Activated CD4-positive, alpha-beta T cell treated with anti-CD3 and anti-CD28 coated beads, Interleukin-10, Interleukin-2, amounts not matched to agents 100 ng/mL and 50 ng/mL, durations not matched to agents 16 hours and 8 hours (primary cell): Measurements from ENCODE around the gene CD209.

ENCODE experiments used
- DNase-seq: peaks from one replicate; pipeline ENCODE4 v3.0.0-alpha.2; 2020

CD209 gene

DNA sequence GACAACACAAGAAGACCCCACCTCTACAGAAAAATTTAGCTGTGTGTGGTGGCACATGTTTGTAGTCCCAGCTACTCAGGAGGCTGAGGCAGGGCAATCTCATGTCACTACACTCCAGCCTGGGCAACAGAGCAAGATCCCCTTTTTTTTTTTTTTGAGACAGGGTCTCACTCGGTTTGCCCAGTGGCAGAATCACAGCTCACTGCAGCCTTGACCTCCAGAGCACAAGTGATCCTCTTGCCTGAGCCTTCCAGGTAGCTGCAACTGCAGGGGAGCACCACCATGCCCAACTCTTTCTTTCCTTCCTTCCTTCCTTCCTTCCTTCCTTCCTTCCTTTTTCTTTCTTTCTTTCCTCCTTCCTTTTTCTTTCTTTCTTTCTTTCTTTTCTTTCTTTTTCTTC is 11.2 kb downstream of the CD209 start:
- DNase-seq: no peak

DNA sequence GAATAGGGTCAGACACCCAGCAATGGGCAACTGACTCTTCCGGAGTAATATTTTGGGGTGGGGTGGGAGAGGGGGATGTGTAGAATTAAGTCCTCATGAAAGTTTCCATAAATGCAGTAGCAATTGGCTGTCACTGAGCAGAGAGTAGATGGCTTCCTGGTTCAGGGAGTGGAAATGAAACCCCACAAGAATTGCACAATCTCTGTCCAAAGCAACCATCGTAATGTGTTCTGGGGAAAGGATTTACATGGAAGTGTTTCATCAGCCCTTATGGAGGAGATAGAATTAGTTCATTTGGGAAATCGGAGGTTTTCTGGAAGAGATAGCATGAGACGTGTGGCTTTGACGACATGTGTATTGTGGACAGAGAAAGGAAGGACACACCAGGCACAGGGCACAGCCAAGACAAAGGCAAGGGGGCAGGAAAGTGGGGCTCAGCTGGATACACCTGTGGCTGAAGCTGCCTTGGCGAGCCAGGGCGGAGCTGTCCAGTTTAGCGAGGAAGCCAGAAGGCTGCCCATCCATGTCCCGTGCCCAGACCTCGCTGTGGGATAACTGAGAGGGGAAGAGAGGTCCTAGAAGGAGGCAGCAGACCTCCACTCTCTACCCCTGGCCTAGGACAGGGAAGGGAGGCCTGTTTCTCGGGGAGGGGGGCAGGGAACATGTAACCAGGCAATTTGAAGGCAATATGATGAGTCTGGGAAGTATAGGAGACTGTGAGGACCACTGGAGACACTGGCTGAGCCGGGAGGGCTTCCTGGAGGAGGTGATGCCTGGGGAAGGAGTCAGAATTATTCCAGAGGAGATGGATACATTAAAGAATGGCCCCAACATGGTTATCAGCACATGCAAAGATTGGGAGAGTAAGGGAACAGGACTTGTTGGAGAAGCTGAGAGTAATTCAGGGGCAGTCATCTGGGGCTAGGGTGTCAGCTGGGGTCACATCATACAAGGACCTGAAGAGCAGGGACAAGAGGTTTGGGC is 12.8 kb downstream of the CD209 start:
- DNase-seq: no peak

DNA sequence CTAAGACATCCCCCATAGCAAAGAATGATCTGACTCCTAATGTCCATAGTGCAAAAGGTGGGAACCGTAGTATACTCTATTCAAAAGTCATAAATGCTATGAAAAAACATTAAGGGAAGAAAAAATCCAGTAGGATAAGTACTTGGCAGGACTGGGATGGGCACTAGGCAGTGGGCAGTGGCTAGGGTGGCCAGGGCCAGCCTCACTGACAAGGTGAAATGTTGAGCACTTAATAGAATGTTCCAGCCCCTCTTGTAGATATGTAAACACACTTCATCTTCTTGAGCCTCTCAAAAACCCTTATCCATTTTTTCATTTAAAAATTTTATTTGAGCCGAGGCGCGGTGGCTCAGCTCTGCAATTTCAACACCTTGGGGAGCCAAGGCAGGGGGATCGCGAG is 14.0 kb downstream of the CD209 start:
- DNase-seq: no peak

DNA sequence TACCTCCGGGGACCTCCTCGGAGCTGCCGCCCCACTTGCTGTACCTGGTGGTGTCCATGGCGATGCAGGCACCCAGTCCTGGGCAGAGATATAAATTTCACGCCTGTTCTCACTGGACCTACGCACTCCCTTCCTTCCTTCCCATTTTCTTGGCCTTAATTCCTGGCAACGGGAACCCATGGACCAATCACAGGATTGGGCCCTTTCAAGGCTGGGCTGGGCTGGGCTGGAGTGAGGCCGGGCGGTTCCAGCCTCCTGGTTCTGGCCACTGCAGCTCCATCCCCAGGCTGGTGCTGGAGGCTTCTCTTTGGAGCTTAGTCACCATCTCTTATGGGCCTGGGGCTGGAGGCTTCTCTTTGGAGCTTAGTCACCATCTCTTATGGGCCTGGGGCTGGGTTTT is 15.3 kb downstream of the CD209 start, which contains the start of gene CLEC4G:
Gene CLEC4G (minus strand): TSS at position 66 of the 400 bp plus-strand sequence. CDS start 8 bp downstream, at position 58.
- DNase-seq: no peak

DNA sequence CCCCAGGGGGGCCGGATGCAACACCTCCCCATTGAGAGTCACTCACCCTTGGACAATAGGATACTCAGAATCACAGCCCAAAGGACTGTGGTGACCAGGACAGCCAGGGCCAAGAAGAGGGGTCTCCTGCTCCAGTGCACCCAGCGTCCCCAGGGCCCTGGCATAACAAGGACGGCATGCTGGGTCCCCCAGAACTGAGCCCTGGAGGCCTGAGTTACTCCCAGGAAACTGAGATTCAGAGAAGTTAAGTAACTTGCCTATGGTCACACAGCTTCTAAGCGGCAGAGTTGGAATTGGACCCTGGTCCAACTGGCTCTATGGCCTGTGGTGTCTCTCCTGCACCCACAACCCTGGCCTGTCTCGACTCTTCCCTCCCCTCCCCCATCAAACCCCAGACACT is 15.7 kb downstream of the CD209 start:
- DNase-seq: no peak

DNA sequence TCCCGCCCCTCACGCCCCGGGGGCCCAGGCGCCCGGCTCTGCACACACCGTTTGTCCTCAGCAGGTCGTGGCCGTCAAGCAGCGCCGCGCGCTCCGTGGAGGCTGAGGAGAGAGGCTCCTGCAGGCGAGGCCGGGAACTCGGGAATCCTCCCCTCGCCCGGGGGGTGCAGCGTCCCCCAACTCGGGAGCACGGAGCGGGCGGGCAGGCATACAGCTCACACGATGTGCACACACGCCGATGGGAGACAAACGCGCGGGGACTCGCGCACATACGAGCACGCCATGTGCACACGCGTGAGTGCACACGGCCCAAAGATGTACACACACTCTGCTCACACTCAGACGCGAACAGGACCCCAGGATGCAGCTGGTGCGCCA is 16.1 kb downstream of the CD209 start:
- no peak for DNase-seq

DNA sequence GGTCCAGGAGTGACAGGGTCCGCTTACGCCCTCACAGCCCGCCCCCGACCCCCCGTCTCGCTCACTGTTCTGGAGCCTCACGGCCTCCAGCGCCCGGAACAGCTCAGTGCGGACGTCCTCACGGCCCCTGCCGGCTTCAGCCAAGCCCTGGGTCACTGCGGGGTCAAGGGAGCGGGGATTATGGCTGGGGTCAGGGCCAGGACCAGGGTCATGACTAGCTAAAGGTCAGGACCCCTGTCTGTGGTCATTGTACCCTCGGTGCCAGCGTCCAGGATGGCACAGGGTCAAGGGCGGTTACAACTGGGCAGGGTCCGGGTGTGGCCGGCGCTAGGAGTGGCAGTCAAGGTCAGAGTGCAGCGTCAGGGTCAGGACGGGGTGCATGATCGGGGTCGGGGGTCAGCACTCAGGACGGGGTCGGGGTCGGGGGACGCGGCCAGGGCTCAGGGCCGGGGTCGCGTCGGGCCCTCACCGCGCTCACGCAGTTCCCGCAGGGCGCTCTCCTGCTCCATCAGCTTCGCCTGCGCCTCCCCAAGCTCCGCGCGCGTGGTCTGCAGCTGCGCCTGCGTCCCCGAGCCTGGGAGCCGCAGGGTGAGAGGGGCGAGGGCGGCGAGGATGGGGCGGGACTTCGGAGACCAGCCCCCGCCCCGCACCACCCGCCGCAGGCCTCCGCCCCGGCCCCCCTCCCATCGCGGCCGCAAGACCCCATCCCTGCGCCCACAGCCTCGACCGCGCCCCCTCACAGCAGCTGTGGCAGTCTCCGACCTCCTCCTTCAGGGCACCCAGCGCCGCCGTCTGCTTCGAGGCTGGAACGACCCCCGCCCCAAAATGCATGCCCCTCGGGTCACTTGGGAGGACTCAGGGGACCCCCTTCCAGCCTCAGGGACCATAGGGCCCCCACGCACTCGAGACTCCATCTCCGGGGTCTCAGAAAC is 16.8 kb downstream of the CD209 start:
- DNase-seq: no peak

DNA sequence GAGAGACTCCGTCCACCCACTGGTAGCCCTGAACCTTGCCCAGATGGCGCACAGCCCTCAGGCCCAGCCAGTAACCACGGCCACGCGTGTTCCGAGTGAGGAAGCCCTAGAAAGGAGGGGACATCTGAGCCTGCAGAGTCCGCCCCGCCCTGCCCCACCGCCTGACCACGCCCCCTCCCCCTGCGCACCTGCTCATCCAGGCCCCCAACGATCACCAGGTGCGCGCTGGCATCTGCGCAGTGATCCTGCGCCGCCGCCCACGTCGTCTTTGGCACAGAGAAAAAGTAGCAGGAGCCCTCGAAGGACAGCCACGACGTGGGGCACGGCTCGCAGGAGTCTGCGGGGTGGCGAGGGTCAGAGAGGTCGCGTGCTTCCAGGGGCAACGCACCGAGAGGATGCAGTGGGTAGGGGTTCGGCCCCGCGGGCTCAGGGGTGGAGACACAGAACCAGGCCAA is 17.5 kb downstream of the CD209 start:
- DNase-seq: no peak

DNA sequence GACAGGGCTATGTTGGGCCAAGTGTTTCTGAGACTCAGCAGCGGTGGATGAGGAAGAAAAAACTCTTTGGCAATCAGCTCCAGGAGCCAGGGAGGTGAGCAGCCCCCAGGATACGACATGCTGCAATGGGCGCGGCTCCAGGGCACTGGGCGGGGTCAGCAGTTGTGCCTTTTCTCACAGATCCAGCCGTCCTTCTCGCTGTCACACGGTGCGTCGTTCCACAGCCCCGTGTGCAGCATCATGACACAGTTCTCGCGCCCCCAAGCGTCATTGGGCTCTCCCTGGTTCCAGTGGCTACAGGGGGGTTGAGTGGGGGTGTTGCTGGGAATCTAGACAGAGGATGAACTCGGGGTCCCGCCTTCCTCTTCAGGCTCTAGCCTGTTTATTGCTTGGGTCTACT is 18.1 kb downstream of the CD209 start:
- no peak for DNase-seq

DNA sequence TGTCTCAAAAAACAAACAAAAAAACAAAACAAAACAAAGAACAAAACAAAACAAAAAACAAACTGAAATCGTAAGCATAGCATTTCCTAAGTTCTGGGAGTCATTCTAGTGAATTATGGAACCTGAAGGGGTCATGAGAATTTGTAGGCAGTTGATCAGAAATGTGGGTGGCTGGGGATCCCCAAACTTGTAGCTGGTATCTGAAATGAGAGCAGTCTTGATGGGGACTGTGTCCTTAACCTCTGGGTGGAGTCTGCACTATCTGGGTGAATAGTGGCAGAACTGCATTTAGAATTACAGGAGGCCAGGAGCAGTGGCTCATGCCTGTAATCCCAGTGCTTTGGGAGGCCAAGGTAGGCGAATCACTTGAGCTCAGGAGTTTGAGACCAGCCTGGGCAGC is 21.5 kb downstream of the CD209 start:
- no peak for DNase-seq

DNA sequence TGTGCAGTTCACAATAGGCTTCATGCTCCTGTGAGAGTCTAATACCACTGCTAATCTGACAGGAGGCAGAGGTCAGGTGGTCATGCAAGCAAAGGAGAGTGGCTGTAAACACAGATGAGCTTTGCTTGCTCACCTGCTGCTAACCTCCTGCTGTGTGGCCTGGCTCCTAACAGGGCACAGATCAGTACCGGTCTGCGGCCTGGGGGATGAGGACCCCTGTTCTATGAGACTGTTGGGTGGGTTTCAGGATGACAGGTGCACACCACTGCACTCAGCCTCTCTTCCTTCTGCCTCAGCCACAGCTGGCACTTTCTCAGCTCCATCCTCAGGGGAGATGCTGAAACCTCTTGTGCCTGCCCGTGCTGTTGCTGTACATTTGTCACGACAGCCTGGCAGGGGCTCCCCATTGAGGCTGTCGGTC is 25.1 kb downstream of the CD209 start:
- no peak for DNase-seq

DNA sequence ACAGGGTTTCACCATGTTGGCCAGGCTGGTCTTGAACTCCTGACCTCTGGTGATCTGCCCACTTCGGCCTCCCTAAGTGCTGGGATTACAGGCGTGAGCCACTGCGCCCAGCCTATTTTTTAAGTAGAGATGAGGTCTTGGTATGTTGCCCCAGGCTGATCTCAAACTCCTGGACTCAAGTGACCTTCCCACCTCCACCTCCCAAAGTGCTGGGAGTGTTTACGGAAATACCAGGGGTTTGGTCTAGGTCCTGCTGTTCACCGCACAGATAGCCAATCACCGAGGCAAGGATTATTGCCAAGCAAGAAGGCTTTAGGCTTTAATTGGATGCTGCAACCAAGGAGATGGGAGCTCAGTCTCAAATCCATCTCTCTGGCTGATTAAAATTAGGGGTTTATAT is 27.0 kb downstream of the CD209 start:
- no peak for DNase-seq

DNA sequence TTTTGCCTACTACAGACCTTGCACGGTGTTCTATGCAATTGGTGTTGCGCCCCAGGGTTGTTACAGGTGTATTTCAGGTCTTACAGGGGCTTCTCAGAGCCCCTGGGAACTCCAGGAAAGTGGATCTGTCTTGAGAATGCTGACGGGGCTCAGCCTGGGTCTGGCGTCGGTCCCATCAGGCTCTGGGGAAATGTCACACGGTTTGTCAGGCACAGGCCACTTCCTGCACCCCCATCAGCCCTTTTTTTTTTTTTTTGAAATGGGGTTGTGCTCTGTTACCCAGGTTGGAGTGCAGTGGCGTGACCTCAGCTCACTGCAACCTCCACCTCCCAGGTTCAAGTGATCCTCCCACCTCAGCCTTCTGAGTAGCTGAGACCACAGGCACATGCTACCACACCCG is 28.7 kb downstream of the CD209 start:
- DNase-seq: no peak

DNA sequence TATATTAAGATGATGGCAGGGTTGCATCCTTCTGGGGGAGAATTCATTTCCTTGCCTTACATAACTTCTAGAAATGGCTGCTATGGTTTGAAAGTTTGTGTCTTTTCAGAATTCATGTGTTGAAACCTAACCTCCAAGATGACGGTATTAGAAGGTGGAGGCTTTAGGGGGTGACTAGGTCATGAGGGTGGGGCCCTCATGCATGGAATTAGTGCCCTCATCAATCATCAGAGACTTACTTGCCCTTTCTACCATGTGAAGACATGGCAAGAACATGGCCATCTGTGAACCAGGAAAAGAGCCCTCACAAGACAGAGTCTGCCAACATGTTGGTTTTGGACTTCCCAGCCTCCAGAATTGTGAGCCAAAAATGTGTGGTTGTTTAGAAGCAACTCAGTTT is 30.6 kb downstream of the CD209 start:
- DNase-seq: no peak

DNA sequence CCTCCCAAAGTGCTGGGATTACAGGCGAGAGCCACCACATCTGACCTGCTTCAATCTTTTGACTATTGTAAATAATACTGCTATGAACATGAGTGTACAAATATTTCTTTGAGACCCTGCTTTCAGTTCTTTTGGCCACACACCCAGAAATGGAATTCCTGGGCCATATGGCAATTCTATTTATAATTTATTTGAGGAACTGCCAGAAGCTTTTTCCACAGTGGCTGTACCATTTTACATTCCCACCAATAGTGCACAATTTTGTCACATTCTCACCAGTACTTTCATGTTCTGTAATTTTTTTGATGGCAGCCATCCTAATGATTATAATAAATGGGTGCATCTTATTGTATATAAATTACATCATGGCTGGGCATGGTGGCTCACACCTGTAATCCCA is 31.7 kb downstream of the CD209 start:
- no peak for DNase-seq

DNA sequence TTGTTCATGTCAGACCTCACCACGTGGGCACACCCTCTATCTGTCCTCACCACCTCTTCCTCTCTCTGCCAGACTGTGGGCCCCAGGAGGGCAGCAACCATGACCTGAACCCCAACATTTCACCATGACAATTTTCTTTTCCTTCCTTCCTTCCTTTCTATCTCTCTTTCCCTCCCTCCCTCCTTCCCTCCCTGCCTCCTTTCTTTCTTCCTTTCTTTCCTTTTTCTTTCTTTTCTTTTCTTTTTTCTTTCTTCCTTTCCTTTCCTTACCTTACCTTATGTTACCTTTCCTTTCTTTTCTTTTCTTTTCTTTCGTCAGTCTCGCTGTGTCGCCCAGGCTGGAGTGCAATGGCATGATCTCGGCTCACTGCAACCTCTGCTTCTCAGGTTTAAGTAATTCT is 36.7 kb downstream of the CD209 start:
- no peak for DNase-seq

DNA sequence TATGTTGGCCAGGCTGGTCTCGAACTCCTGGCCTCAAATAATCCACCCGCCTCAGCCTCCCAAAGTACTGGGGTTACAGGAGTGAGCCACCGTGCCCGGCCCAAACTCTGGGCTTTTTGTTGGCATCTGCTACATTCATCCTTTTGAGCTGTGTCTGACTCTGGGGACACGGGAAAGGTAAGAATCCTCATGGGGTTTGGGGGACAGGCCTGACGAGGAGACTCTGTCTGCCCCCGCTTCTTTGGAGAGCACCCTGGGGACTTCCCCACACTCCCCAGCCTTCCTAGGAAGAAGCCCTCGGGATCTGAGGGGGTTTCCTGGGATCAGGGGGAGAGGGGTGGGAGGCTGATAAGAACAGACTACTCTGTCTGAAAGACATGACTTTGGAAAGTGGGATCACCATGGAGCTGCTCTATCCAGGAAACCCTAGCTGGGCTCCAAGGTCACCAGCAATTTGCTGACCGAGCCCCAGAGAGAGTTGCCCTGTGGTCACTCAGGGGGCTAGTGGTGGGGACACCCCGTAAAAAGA is 37.3 kb downstream of the CD209 start:
- no peak for DNase-seq

DNA sequence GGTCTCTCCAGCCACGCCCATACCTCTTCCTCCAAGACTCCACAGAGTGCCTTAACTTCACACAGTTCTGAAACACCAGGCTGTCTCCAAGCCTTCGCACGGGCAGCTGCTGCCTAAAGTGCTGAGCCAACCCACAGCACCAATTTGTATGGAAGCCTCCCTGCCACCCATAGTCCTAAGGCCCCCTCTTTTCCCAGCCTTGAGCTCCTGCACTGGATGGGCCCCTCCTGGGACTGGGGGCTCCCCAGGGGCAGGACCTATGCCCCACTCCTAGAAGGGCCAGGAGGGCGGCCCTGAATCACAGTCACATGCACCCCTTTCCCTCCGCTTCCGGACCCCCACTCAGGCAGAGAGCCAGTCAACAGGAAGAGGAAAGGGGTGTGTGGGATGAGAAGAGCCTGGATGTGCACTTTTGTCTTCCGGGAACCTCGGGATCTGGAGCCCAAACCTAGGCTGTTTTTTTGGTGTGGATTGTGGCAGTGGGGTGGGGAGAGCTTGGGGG is 40.3 kb downstream of the CD209 start:
- DNase-seq: no peak

DNA sequence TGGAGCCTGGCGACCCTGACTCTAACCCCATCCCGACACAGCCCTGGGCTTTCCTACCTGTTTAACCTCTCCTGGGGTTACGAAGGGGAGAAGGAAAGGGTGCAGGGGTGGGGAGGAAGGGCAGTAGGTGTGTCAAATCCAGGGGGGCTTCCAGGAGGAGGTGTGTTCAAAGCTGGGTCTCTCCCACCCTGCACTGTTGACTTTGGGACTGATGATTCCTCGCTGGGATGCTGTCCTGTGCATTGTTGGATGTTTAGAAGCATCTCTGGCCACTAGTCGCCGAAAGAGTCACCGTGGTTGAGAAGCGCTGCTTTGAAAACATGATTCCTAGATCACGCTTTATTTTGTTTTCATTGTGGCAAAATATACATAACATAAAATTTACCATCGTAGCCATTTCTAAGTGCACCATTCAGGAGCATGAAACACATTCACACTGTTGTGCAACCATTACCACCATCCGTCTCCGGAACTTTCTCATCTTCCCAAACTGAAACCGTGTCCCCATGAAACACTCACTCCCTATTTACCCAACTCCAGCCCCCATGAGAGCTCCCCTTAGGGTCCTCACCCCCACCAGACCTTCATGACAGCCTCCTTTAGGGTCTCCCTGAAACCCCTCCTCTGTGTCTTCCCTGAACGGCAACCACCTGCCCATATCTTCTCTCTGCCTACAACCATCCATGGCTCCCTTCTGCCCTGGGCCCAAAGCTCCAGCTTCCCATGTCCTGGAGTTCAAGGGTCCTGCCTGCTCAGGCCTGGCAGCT is 41.0 kb downstream of the CD209 start:
- DNase-seq: no peak

DNA sequence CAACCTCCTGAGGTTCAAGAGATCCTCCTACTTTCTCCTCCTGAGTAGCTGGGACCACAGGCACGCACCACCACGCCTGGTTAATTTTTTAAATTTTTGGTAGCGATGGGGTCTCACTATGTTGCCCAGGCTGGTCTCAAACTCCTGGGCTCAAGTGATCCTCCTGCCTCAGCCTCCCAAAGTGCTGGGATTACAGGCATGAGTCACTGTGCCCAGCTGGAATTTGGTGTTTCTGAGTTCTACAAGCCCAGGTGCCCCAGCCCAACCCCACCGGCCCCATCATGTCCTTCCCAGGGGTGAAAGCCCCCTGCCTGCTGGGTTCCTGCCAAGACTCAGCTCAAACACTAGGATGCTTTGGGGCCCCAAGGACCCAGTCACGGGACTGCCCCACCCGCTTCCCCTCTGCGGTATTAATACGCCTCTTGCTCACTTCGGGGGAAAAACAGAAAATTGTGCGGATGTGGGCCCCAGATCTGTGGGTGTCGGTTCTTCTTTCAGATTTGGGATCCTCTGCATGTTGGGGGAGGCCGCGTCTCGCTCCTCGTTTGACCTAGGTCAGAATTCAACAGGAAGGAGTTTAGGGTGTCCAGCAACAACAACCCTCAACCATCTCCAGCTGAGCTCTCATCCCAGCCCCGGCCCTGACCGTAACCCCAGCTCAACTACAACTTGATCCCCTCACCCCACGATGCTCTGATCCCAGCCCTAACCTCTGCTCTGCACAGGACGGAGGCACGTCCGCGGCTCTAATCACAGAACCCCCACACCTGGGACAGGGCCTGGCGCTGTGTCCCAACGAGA is 41.7 kb downstream of the CD209 start:
- peak; percentile 78 for DNase-seq

DNA sequence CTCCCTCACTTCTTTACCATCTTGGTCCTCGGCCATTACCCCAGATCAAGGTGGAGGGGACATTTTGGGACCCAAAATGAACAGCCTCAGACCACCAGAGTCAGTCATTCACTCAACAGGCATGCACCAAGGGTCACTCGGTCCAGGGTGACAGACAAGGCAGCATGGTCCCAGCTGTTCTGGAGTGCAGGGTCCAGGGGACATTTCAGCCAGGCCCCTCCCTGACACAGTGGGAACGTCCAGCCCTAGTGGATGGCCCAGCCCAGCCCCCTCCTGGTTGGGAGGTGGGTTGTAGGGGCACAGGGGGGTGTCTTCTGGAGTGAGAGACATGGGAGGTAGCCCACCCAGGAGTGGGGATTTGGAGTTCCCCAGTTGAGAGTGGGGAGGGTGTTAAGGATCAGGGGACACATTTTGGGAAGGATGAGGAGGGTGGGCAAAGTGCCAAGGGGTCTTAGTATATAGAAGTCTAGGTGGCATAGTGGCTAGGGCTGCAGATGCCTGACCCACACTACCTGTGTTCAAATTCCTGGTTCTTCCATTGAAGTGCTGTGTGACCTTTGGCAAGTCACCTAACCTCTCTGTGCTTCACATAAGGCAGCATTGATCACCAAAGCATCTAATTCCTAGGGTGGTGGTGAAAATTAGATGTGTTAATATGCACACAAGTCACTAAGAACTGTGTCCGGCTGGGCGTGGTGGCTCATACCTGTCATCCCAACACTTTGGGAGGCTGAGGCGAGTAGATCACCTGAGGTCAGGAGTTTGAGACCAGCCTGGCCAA is 42.9 kb downstream of the CD209 start:
- no peak for DNase-seq
